Testis (tissue), 2 donors: ENCODE measurements around the gene IL15RA.

Source experiments
- POLR2A ChIP-seq: fragments of 450-650 bp; IDR thresholded peaks from one replicate; pipeline ENCODE4 v1.6.1; 2017; ENCODE audit warnings: antibody characterized with exemption, mild to moderate bottlenecking, moderate library complexity
- TF ChIP-seq, protein P1 (sequence below), 3 experiments: fragments of 450-650 bp in 2 of 3; fragments of 200-600 bp in 1 of 3; sonication (generic) in 1 of 3; IDR thresholded peaks; one replicate each; pipeline ENCODE4 v1.5.1; 2016 to 2019; ENCODE audit warnings: antibody characterized with exemption in 3 of 3, mild to moderate bottlenecking in 2 of 3, moderate library complexity in 1 of 3

DNA sequence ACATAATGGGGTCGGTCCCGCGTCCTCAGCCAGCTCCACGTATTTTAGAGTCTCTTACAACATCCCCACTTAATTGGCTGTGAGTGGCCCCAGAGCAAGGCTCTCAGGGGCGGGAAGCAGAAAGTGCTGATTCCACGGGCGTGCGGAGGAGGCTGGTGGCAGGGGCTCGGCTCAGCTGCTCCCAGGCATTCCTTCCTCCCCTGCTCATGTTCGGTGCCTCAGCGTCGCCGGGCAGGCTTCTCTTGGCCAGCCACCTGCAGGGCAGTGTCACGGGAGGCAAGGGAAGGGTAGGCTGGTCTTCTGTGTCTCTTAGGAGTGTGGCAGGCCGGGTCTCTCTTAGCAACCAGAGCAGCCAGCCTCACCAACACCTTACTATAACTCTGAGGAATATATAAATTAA is 33.8 kb downstream of the IL15RA start:
- TF ChIP-seq, protein P1, sequence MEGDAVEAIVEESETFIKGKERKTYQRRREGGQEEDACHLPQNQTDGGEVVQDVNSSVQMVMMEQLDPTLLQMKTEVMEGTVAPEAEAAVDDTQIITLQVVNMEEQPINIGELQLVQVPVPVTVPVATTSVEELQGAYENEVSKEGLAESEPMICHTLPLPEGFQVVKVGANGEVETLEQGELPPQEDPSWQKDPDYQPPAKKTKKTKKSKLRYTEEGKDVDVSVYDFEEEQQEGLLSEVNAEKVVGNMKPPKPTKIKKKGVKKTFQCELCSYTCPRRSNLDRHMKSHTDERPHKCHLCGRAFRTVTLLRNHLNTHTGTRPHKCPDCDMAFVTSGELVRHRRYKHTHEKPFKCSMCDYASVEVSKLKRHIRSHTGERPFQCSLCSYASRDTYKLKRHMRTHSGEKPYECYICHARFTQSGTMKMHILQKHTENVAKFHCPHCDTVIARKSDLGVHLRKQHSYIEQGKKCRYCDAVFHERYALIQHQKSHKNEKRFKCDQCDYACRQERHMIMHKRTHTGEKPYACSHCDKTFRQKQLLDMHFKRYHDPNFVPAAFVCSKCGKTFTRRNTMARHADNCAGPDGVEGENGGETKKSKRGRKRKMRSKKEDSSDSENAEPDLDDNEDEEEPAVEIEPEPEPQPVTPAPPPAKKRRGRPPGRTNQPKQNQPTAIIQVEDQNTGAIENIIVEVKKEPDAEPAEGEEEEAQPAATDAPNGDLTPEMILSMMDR (IDR thresholded peaks at IDR 0.05) = no peak
- no peak for TF ChIP-seq POLR2A
